ENCODE data around the gene TNFRSF6B.
"Not testable (repeated sequence)": the region's sequence is repeated elsewhere in the genome, so short reads cannot be mapped to it uniquely, and the experiment has no call there.

The TNFRSF6B gene

GRCh38 chr20:63714858-63715257 lies 18.4 kb downstream of the TNFRSF6B start:
- no peaks in the 10 kb centered on the region for H3K4me1 ChIP-seq
- H3K27ac ChIP-seq, result no peak overlapping the region
- no peak overlapping the region for H3K4me3 ChIP-seq (ENCODE audit: low read depth, low read length)
- no peaks in the 10 kb centered on the region for H3K9me3 ChIP-seq (ENCODE audit: control insufficient read depth, low read length)
- no peak overlapping the region for H2AFZ ChIP-seq
- no peak for TF ChIP-seq CTCF (IDR thresholded peaks at IDR 0.05)
- no peaks in the 10 kb centered on the region for H3K27me3 ChIP-seq (ENCODE audit: control insufficient read depth, insufficient read depth, low read length)
- H3K79me2 ChIP-seq, result peaks cover 48% of the 10 kb centered on the region
- H3K36me3 ChIP-seq (ENCODE audit: control insufficient read depth, insufficient read depth, low read length), result no peaks in the 10 kb centered on the region
- no peak overlapping the region for H3K4me2 ChIP-seq (ENCODE audit: low read length)
- no peak overlapping the region for H3K9ac ChIP-seq

GRCh38 chr20:63718996-63719395 lies 22.5 kb downstream of the TNFRSF6B start:
- Histone ChIP-seq H3K4me3 (ENCODE audit: low read depth, low read length) (no peak overlapping the region), H3K4me1 (no peaks in the 10 kb centered on the region), H3K27me3 (ENCODE audit: control insufficient read depth, insufficient read depth, low read length) (no peaks in the 10 kb centered on the region), H3K27ac (no peak overlapping the region), H3K36me3 (ENCODE audit: control insufficient read depth, insufficient read depth, low read length) (no peaks in the 10 kb centered on the region), H3K4me2 (ENCODE audit: low read length) (no peak overlapping the region), H2AFZ (no peak overlapping the region), H3K9me3 (ENCODE audit: control insufficient read depth, low read length) (no peaks in the 10 kb centered on the region), H3K79me2 (peaks cover 48% of the 10 kb centered on the region), H3K9ac (no peak overlapping the region)
- no peak for TF ChIP-seq CTCF (IDR thresholded peaks at IDR 0.05)

GRCh38 chr20:63722967-63723622 lies 26.6 kb downstream of the TNFRSF6B start:
- H3K36me3 ChIP-seq (ENCODE audit: control insufficient read depth, insufficient read depth, low read length); H3K9me3 ChIP-seq (ENCODE audit: control insufficient read depth, low read length); H3K27me3 ChIP-seq (ENCODE audit: control insufficient read depth, insufficient read depth, low read length); H3K27ac ChIP-seq; H3K9ac ChIP-seq; H3K4me3 ChIP-seq (ENCODE audit: low read depth, low read length); H3K4me2 ChIP-seq (ENCODE audit: low read length); H2AFZ ChIP-seq: not testable (repeated sequence)
- peaks cover 14% of the 10 kb centered on the region for H3K4me1 ChIP-seq
- H3K79me2 ChIP-seq, result peaks cover 45% of the 10 kb centered on the region

- Histone ChIP-seq H3K4me1 (peaks cover 30% of the 10 kb centered on the region), H3K79me2 (peaks cover 53% of the 10 kb centered on the region)
- H3K9me3 ChIP-seq (ENCODE audit: control insufficient read depth, low read length); H3K4me3 ChIP-seq (ENCODE audit: low read depth, low read length); H3K27ac ChIP-seq; H3K4me2 ChIP-seq (ENCODE audit: low read length); H2AFZ ChIP-seq; H3K27me3 ChIP-seq (ENCODE audit: control insufficient read depth, insufficient read depth, low read length); H3K9ac ChIP-seq; H3K36me3 ChIP-seq (ENCODE audit: control insufficient read depth, insufficient read depth, low read length): not testable (repeated sequence)
These were observed 33.8 kb downstream of the TNFRSF6B start for GRCh38 chr20:63730189-63730733.

GRCh38 chr20:63731410-63731809 lies 35.0 kb downstream of the TNFRSF6B start:
- Histone ChIP-seq H3K27me3 (ENCODE audit: control insufficient read depth, insufficient read depth, low read length) (no peaks in the 10 kb centered on the region), H3K36me3 (ENCODE audit: control insufficient read depth, insufficient read depth, low read length) (no peaks in the 10 kb centered on the region), H3K27ac (no peak overlapping the region), H3K79me2 (peaks cover 46% of the 10 kb centered on the region), H3K9ac (no peak overlapping the region), H3K4me3 (ENCODE audit: low read depth, low read length) (no peak overlapping the region), H3K4me2 (ENCODE audit: low read length) (no peak overlapping the region), H3K4me1 (peaks cover 30% of the 10 kb centered on the region), H3K9me3 (ENCODE audit: control insufficient read depth, low read length) (no peaks in the 10 kb centered on the region), H2AFZ (no peak overlapping the region)
- no peak for TF ChIP-seq CTCF (IDR thresholded peaks at IDR 0.05)

All from parathyroid adenoma (tissue), 2 donors.